Non-pigmented ciliary epithelial cell (primary cell): ENCODE data around the gene DGCR2.
"Not testable (repeated sequence)": the region's sequence is repeated elsewhere in the genome, so short reads cannot be mapped to it uniquely, and the experiment has no call there.

Source experiments
- DNase-seq: peaks from one replicate; pipeline ENCODE4 v3.0.0-alpha.2; 2010; ENCODE audit warnings: low read depth

DGCR2 gene

GRCh38 chr22:19058713-19059451 is 63.3 kb downstream of the DGCR2 start:
- no peak for DNase-seq

GRCh38 chr22:19057999-19058491 is 64.2 kb downstream of the DGCR2 start:
- no peak for DNase-seq

- DNase-seq: no peak
These were observed 64.7 kb downstream of the DGCR2 start for GRCh38 chr22:19057539-19057938.

- no peak for DNase-seq
These were observed 65.2 kb downstream of the DGCR2 start for GRCh38 chr22:19056951-19057401.

- DNase-seq: no peak
These were observed 66.4 kb downstream of the DGCR2 start for GRCh38 chr22:19055801-19056200.

GRCh38 chr22:19052941-19053541 is 69.2 kb downstream of the DGCR2 start:
- DNase-seq: no peak

- DNase-seq: no peak
These were observed 70.7 kb downstream of the DGCR2 start for GRCh38 chr22:19051381-19052072.

- not testable (repeated sequence) for DNase-seq
These were observed 71.4 kb downstream of the DGCR2 start for GRCh38 chr22:19050847-19051246.

GRCh38 chr22:19050117-19050516 is 72.1 kb downstream of the DGCR2 start:
- no peak for DNase-seq

GRCh38 chr22:19048531-19048930 is 73.7 kb downstream of the DGCR2 start:
- no peak for DNase-seq

- DNase-seq: no peak
These were observed 74.2 kb downstream of the DGCR2 start for GRCh38 chr22:19047993-19048392.

- no peak for DNase-seq
These were observed 75.2 kb downstream of the DGCR2 start for GRCh38 chr22:19046719-19047609.

- DNase-seq: no peak
These were observed 75.9 kb downstream of the DGCR2 start for GRCh38 chr22:19046287-19046686.

GRCh38 chr22:19045094-19045493 is 77.1 kb downstream of the DGCR2 start:
- DNase-seq: no peak

- DNase-seq: no peak
These were observed 77.8 kb downstream of the DGCR2 start for GRCh38 chr22:19044381-19044780.

GRCh38 chr22:19043121-19044085 is 78.8 kb downstream of the DGCR2 start:
- no peak for DNase-seq

GRCh38 chr22:19042285-19043120 is 79.7 kb downstream of the DGCR2 start:
- no peak for DNase-seq

GRCh38 chr22:19041704-19042074 is 80.5 kb downstream of the DGCR2 start:
- DNase-seq: no peak

- DNase-seq: no peak
These were observed 81.1 kb downstream of the DGCR2 start for GRCh38 chr22:19040888-19041703.
